HG02884 (cell line): ENCODE data around the gene XYLT2.
A peak's percentile ranks its signal among the peaks of the same experiment; 100 is the strongest.

Source experiments
- ATAC-seq: cut with Tn5 transposase; IDR thresholded peaks from one replicate; pipeline ENCODE4 v1.9.1; 2021; ENCODE audit warnings: mild to moderate bottlenecking, moderate library complexity; ENCODE audit not compliant: unreplicated experiment

The XYLT2 gene

GRCh38 chr17:50363217-50364060 is 17.5 kb downstream of the XYLT2 start:
- no peak for ATAC-seq

GRCh38 chr17:50364061-50364458 is 18.1 kb downstream of the XYLT2 start:
- no peak for ATAC-seq

GRCh38 chr17:50364715-50365114 is 18.8 kb downstream of the XYLT2 start:
- no peak for ATAC-seq

- no peak for ATAC-seq
These were observed 19.2 kb downstream of the XYLT2 start for GRCh38 chr17:50365165-50365564.

- no peak for ATAC-seq
These were observed 19.9 kb downstream of the XYLT2 start for GRCh38 chr17:50365649-50366393.

GRCh38 chr17:50367401-50367800 is 21.5 kb downstream of the XYLT2 start:
- ATAC-seq, result no peak

GRCh38 chr17:50370052-50370451 is 24.1 kb downstream of the XYLT2 start:
- ATAC-seq, result no peak

GRCh38 chr17:50371526-50371925 is 25.6 kb downstream of the XYLT2 start:
- ATAC-seq, result no peak

GRCh38 chr17:50372222-50372757 is 26.4 kb downstream of the XYLT2 start:
- ATAC-seq, result no peak

GRCh38 chr17:50372758-50373556 is 27.0 kb downstream of the XYLT2 start, which contains the start of the genes EME1 and MRPL27:
EME1 (plus strand) TSS chr17:50373229; CDS start chr17:50375209, 1,980 bp downstream.
MRPL27 (minus strand) TSS chr17:50373184; CDS start chr17:50373170, 14 bp downstream.
- peak; percentile 86 for ATAC-seq

GRCh38 chr17:50373705-50374104 is 27.8 kb downstream of the XYLT2 start:
- no peak for ATAC-seq

GRCh38 chr17:50375858-50376538 is 30.1 kb downstream of the XYLT2 start:
- ATAC-seq, result no peak

GRCh38 chr17:50379351-50380132 is 33.6 kb downstream of the XYLT2 start:
- no peak for ATAC-seq

- no peak for ATAC-seq
These were observed 34.7 kb downstream of the XYLT2 start for GRCh38 chr17:50380369-50381259.

- ATAC-seq, result no peak
These were observed 35.4 kb downstream of the XYLT2 start for GRCh38 chr17:50381260-50381815.

- ATAC-seq, result no peak
These were observed 36.0 kb downstream of the XYLT2 start for GRCh38 chr17:50381920-50382319.

GRCh38 chr17:50382931-50383330 is 37.0 kb downstream of the XYLT2 start:
- ATAC-seq, result no peak

- ATAC-seq, result no peak
These were observed 40.6 kb downstream of the XYLT2 start for GRCh38 chr17:50386510-50386909.
